ENCODE measurements around the gene ZXDC. TPM values are rescaled to one million over a fixed set of nuclear protein-coding genes. Genes with fewer than 3 reads are reported as not detected.

Gene ZXDC
- total RNA-seq, 4 donors from 2014 or later, result 16.0 to 34.5 (median 27.3) TPM

DNA sequence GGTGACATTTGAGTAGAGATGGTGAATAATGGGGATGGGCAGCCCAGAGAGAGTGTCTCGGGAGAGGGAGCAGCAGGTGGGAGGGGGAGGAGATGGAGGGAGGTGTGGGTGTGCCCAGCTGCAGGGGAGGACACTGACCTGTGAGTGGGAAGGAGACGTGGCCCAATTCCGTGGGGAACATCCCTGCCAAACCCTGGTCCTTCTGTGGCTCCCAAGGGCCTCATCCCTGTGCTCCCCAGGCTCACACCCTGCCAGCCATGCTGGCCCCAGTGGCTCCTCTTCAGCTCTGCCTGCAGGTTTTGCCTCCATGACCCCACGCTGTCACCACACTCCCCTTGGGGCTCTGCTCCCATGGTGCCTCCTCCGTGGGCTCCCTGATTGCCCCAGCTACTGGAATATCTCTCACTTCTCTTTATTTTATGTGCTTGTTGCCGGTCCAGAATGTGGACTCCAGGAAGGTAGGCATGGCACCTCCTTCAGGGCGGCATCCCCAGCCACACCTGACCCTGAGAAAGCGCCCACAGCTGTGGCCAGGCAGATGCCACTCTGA lies 74.0 kb downstream of the ZXDC start:
- no peaks in the 10 kb centered on the region for H3K36me3 ChIP-seq
- no peak for DNase-seq
- intact Hi-C loops (cut with DNase I), result no loop called here
- WGBS, 2 donors, result 57 to 64% methylated on average over 5 to 7 of the region's 8 CpGs
- no peaks in the 10 kb centered on the region for H3K9me3 ChIP-seq
- no peak overlapping the region for H3K4me3 ChIP-seq
- peaks cover 0 to 14% (median 0%) of the 10 kb centered on the region in 4 donors for H3K27me3 ChIP-seq
- H3K4me1 ChIP-seq, result peaks cover 0 to 12% (median 0%) of the 10 kb centered on the region in 3 donors
- TF ChIP-seq CTCF (IDR thresholded peaks at IDR 0.05) (no peak), POLR2A (IDR thresholded peaks at IDR 0.05) (no peak)
- H3K27ac ChIP-seq, result no peak overlapping the region

DNA sequence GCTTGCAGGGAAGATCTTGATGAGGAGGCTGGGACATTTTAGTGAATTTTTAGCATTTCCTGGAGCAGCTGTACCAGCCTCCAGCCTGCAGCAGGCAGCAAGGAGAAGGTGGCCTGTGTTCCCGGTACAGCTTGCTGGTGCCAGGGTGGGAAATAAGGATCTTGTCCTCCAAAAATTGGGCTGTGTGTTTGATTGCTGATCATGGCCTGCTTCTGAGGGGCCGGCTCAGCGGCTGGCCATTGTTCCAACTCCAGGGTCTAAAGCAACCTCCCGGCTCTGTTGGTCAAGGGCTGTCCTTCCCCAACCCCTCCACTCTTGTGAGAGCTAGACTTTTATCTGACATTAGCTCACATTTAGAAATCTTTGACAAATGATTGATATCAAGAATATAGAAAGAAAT lies 75.9 kb downstream of the ZXDC start:
- TF ChIP-seq POLR2A (IDR thresholded peaks at IDR 0.05), result no peak
- TF ChIP-seq CTCF (IDR thresholded peaks at IDR 0.05), result no peak
- Histone ChIP-seq H3K36me3 (no peaks in the 10 kb centered on the region), H3K9me3 (no peaks in the 10 kb centered on the region), H3K27me3 (peaks cover 0 to 23% (median 0%) of the 10 kb centered on the region in 4 donors), H3K4me3 (no peak overlapping the region), H3K4me1 (peaks cover 0 to 17% (median 0%) of the 10 kb centered on the region in 3 donors), H3K27ac (peak overlapping the region in 3 of 4 donors; percentile 34 to 62 (median 35))
- WGBS, 2 donors, result 57 to 93% methylated on average over 1 to 4 of the region's 4 CpGs
- no peak for DNase-seq
- intact Hi-C loops (cut with DNase I), result loop anchor here (10.0 kb wide), 1 partner anchor 145 kb away; no protein-coding TSS in a partner anchor

- no peak for TF ChIP-seq POLR2A (IDR thresholded peaks at IDR 0.05)
- no peak for TF ChIP-seq CTCF (IDR thresholded peaks at IDR 0.05)
- H3K36me3 ChIP-seq, result no peaks in the 10 kb centered on the region
- peak overlapping the region in 3 of 4 donors; percentile 34 to 70 (median 35) for H3K27ac ChIP-seq
- WGBS, 2 donors, result 58 to 83% methylated on average over 1 of the region's 1 CpG
- no peak overlapping the region for H3K4me3 ChIP-seq
- no peak for DNase-seq
- H3K27me3 ChIP-seq, result peaks cover 0 to 27% (median 0%) of the 10 kb centered on the region in 4 donors
- intact Hi-C loops (cut with DNase I), result loop anchor here (10.0 kb wide), 1 partner anchor 145 kb away; no protein-coding TSS in a partner anchor
- no peaks in the 10 kb centered on the region for H3K9me3 ChIP-seq
- H3K4me1 ChIP-seq, result peaks cover 0 to 22% (median 3%) of the 10 kb centered on the region in 3 donors
These were observed 76.3 kb downstream of the ZXDC start for GRCh38 chr3:126399351-126399735.

DNA sequence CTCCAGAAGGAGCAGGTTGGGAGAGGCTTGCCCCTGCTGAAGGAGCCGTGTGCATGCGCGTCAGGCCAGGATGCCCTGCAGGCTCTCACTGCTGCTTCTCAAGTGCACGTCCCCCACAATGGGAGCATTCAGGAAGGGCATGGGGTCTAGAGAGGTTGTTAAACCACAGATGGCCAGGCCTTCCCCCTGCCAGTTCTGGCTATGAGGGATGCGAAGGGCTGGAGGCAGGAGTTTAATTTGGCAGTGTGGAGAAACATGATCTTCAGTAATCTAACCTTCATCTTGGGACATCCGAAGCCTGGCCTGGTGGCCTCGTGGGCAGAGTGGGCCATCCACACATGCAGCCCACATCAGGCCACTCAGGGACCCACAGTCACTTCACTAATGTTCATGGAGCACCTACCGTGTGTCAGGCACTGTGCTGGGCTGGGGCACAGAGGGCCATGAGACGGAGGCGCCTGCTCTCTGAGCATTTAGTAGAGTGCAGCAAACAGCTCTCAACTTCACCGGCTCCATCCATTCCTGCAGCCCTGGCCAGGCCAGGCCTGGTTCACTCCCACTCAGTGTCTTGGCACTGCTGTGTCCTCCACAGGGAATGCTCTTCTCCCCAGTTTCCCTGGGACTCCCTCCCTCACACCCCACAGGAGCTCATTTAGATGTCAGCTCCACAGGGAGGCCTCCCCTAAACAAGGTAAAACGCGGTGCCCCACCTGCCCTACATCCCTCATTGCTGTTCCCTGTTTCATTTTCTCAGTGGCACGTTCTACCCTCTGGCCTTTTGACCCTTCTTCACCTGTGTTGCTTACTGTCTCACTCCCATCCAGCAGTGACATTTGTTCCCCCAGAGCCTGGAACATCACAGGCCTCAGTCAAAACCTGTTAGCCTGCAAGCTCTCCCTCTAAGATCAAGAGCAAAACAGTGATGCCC lies 77.0 kb downstream of the ZXDC start:
- Histone ChIP-seq H3K27me3 (peaks cover 0 to 34% (median 0%) of the 10 kb centered on the region in 4 donors), H3K4me3 (no peak overlapping the region), H3K9me3 (no peaks in the 10 kb centered on the region), H3K4me1 (peaks cover 0 to 24% (median 3%) of the 10 kb centered on the region in 3 donors), H3K27ac (peak overlapping the region in 3 of 4 donors; percentile 5 to 70 (median 20)), H3K36me3 (no peaks in the 10 kb centered on the region)
- no peak for DNase-seq
- intact Hi-C loops (cut with DNase I), result loop anchor here (10.0 kb wide), 1 partner anchor 144 kb away; no protein-coding TSS in a partner anchor
- TF ChIP-seq CTCF (IDR thresholded peaks at IDR 0.05), result no peak
- TF ChIP-seq POLR2A (IDR thresholded peaks at IDR 0.05), result no peak
- WGBS, 2 donors, result 74 to 79% methylated on average over 6 to 9 of the region's 14 CpGs

Measured in esophagus squamous epithelium (tissue), 5 donors.